NOMO-1 (cell line): ENCODE measurements around the gene TMEM138.

ENCODE experiments used
- DNase-seq, 2 experiments: peaks; one replicate each; lab custom pipeline; 2025; ENCODE audit not compliant: unreplicated experiment in 2 of 2; lab: John Stamatoyannopoulos, UW

TMEM138 gene

GRCh38 chr11:61341706-61342105 lies 20.5 kb upstream of the TMEM138 start:
- no peak for DNase-seq

- DNase-seq: no peak
Observed at GRCh38 chr11:61342207-61342803, 19.9 kb upstream of the TMEM138 start.

GRCh38 chr11:61343792-61344745 lies 18.1 kb upstream of the TMEM138 start:
- no peak for DNase-seq

GRCh38 chr11:61345170-61345610 lies 17.0 kb upstream of the TMEM138 start:
- DNase-seq: no peak

- no peak for DNase-seq
Observed at GRCh38 chr11:61345954-61346843, 16.0 kb upstream of the TMEM138 start.

GRCh38 chr11:61347916-61348461 lies 14.2 kb upstream of the TMEM138 start:
- DNase-seq: no peak

- DNase-seq: no peak
Observed at GRCh38 chr11:61349189-61349751, 12.9 kb upstream of the TMEM138 start.

- no peak for DNase-seq
Observed at GRCh38 chr11:61349916-61350315, 12.3 kb upstream of the TMEM138 start.

GRCh38 chr11:61350336-61350735 lies 11.8 kb upstream of the TMEM138 start:
- DNase-seq: no peak

GRCh38 chr11:61350803-61351202 lies 11.4 kb upstream of the TMEM138 start:
- no peak for DNase-seq

- no peak for DNase-seq
Observed at GRCh38 chr11:61352038-61352437, 10.1 kb upstream of the TMEM138 start.

GRCh38 chr11:61353131-61354067 lies 8.8 kb upstream of the TMEM138 start:
- DNase-seq: no peak

GRCh38 chr11:61354208-61354607 lies 8.0 kb upstream of the TMEM138 start:
- no peak for DNase-seq

GRCh38 chr11:61356706-61357105 lies 5.5 kb upstream of the TMEM138 start:
- no peak for DNase-seq

GRCh38 chr11:61357233-61357893 lies 4.8 kb upstream of the TMEM138 start:
- peak; percentile 82 to 91 for DNase-seq

- no peak for DNase-seq
Observed at GRCh38 chr11:61357894-61358239, 4.3 kb upstream of the TMEM138 start.

GRCh38 chr11:61358566-61358965 lies 3.6 kb upstream of the TMEM138 start:
- DNase-seq: no peak

- DNase-seq: no peak
Observed at GRCh38 chr11:61359516-61359915, 2.7 kb upstream of the TMEM138 start.

GRCh38 chr11:61361237-61361740 lies 885 bp upstream of the TMEM138 start:
- no peak for DNase-seq
